ENCODE results near the gene CA5A.
"Not testable (repeated sequence)": the region's sequence is repeated elsewhere in the genome, so short reads cannot be mapped to it uniquely, and the experiment has no call there.

The CA5A gene

GRCh38 chr16:87922250-87922871 is 14.0 kb downstream of the CA5A start:
- no peak for DNase-seq

- no peak for DNase-seq
Observed at GRCh38 chr16:87921236-87921773, 15.0 kb downstream of the CA5A start.

GRCh38 chr16:87919681-87919994 is 16.7 kb downstream of the CA5A start:
- no peak for DNase-seq

GRCh38 chr16:87918866-87919680 is 17.3 kb downstream of the CA5A start:
- no peak for DNase-seq

- DNase-seq: no peak
Observed at GRCh38 chr16:87918338-87918737, 18.0 kb downstream of the CA5A start.

- DNase-seq: no peak
Observed at GRCh38 chr16:87917503-87917902, 18.8 kb downstream of the CA5A start.

- DNase-seq: no peak
Observed at GRCh38 chr16:87914812-87915211, 21.5 kb downstream of the CA5A start.

- not testable (repeated sequence) for DNase-seq
Observed at GRCh38 chr16:87914021-87914725, 22.2 kb downstream of the CA5A start.

GRCh38 chr16:87912691-87913090 is 23.6 kb downstream of the CA5A start:
- not testable (repeated sequence) for DNase-seq

GRCh38 chr16:87911106-87911763 is 25.1 kb downstream of the CA5A start:
- not testable (repeated sequence) for DNase-seq

GRCh38 chr16:87909203-87909935 is 27.0 kb downstream of the CA5A start:
- not testable (repeated sequence) for DNase-seq

- not testable (repeated sequence) for DNase-seq
Observed at GRCh38 chr16:87908101-87908500, 28.2 kb downstream of the CA5A start.

- DNase-seq: not testable (repeated sequence)
Observed at GRCh38 chr16:87905521-87905920, 30.8 kb downstream of the CA5A start.

- DNase-seq: not testable (repeated sequence)
Observed at GRCh38 chr16:87904963-87905362, 31.4 kb downstream of the CA5A start.

GRCh38 chr16:87900489-87900888 is 35.8 kb downstream of the CA5A start:
- not testable (repeated sequence) for DNase-seq

- no peak for DNase-seq
Observed at GRCh38 chr16:87897521-87898505, 38.5 kb downstream of the CA5A start.

- not testable (repeated sequence) for DNase-seq
Observed at GRCh38 chr16:87896924-87897520, 39.3 kb downstream of the CA5A start.

- DNase-seq: not testable (repeated sequence)
Observed at GRCh38 chr16:87896176-87896890, 40.0 kb downstream of the CA5A start.

- DNase-seq: no peak
Observed at GRCh38 chr16:87895641-87896141, 40.6 kb downstream of the CA5A start.

GRCh38 chr16:87894005-87894404 is 42.3 kb downstream of the CA5A start:
- DNase-seq: not testable (repeated sequence)
